Measurements from ENCODE around the gene ATRNL1. TPM values are rescaled to one million over a fixed set of nuclear protein-coding genes. Genes with fewer than 3 reads are reported as not detected.

ATRNL1 gene
- polyA plus RNA-seq, 1 of the 3 experiments (the other 2 are of a cell fraction), result 0.67 TPM

- ChIA-PET CTCF (interaction anchor here (1.2 kb wide), 2 partner anchors 18 to 26 kb away, joined by 3 to 4 read pairs; no protein-coding TSS in a partner anchor), POLR2A (no interaction called here)
- no peak overlapping the region for H2AFZ ChIP-seq (ENCODE audit: low read depth)
- no peaks in the 10 kb centered on the region for H3K27me3 ChIP-seq (ENCODE audit: insufficient read depth)
- no peaks in the 10 kb centered on the region for H3F3A ChIP-seq (replicated peaks; ENCODE audit: insufficient read depth)
- no peaks in the 10 kb centered on the region for H3K4me1 ChIP-seq (ENCODE audit: control insufficient read depth in 1 of 2, insufficient read depth in 2 of 2, low read depth in 1 of 2, low read length in 1 of 2)
- no peak overlapping the region for H3K27ac ChIP-seq (ENCODE audit: low read depth in 2 of 2, low read length in 1 of 2)
- no peak overlapping the region for H3K9ac ChIP-seq
- no peak overlapping the region for H3K4me2 ChIP-seq
- H3K9me3 ChIP-seq, result no peaks in the 10 kb centered on the region
- H4K20me1 ChIP-seq (ENCODE audit: insufficient read depth), result no peaks in the 10 kb centered on the region
- H3K4me3 ChIP-seq (ENCODE audit: low read depth in 2 of 2, low read length in 1 of 2), result no peak overlapping the region
- H3K79me2 ChIP-seq (ENCODE audit: insufficient read depth), result no peaks in the 10 kb centered on the region
- H3K9me2 ChIP-seq, result no peaks in the 10 kb centered on the region
- TF ChIP-seq SMC3 (IDR thresholded peaks at IDR 0.05; ENCODE audit: low read depth, low read length), result no peak
- TF ChIP-seq POLR2AphosphoS5 (IDR thresholded peaks at IDR 0.05; ENCODE audit: low read depth, low read length), result no peak
- TF ChIP-seq MXI1 (IDR thresholded peaks at IDR 0.05; ENCODE audit: low read depth, low read length), result no peak
- TF ChIP-seq TCF12 (IDR thresholded peaks at IDR 0.05), result no peak
- TF ChIP-seq SIN3A (IDR thresholded peaks at IDR 0.05; ENCODE audit: borderline replicate concordance, low read depth, low read length), result no peak
- TF ChIP-seq EP300 (IDR thresholded peaks at IDR 0.05; ENCODE audit: borderline replicate concordance in 1 of 2, low read depth in 1 of 2, low read length in 1 of 2), result no peak
- no peak for TF ChIP-seq IRF3 (IDR thresholded peaks at IDR 0.05; ENCODE audit: low read depth, low read length)
- TF ChIP-seq NRF1 (IDR thresholded peaks at IDR 0.05; ENCODE audit: low read depth, low read length), result no peak
- no peak for TF ChIP-seq MAX (IDR thresholded peaks at IDR 0.05; ENCODE audit: low read depth)
- no peak for TF ChIP-seq FOSL2 (IDR thresholded peaks at IDR 0.05; ENCODE audit: borderline replicate concordance, low read depth)
- TF ChIP-seq GABPA (IDR thresholded peaks at IDR 0.05; ENCODE audit: low read depth), result no peak
- no peak for TF ChIP-seq CHD2 (IDR thresholded peaks at IDR 0.05; ENCODE audit: low read length, partially characterized antibody)
- no peak for TF ChIP-seq ELF1 (IDR thresholded peaks at IDR 0.05)
- TF ChIP-seq NFIC (IDR thresholded peaks at IDR 0.05; ENCODE audit: borderline replicate concordance), result no peak
- no peaks in the 10 kb centered on the region for H3K36me3 ChIP-seq (replicated peaks in 1 of 2; ENCODE audit: control insufficient read depth in 1 of 2, insufficient read depth in 2 of 2, low read length in 1 of 2)
- no peak for DNase-seq
Measured at GRCh38 chr10:115222039-115222438, 128.9 kb downstream of the ATRNL1 start.

GRCh38 chr10:115239761-115240160 lies 146.6 kb downstream of the ATRNL1 start:
- ChIA-PET POLR2A (no interaction called here), CTCF (interaction anchor here (1.4 kb wide), 1 partner anchor 18 kb away, joined by 3 read pairs; no protein-coding TSS in a partner anchor)
- WGBS (ENCODE audit: low lambda C conversion rate), result 57% methylated on average over 2 of the region's 2 CpGs
- H4K20me1 ChIP-seq (ENCODE audit: insufficient read depth), result no peaks in the 10 kb centered on the region
- H3K36me3 ChIP-seq (replicated peaks in 1 of 2; ENCODE audit: control insufficient read depth in 1 of 2, insufficient read depth in 2 of 2, low read length in 1 of 2), result no peaks in the 10 kb centered on the region
- H3K27ac ChIP-seq (ENCODE audit: low read depth in 2 of 2, low read length in 1 of 2), result no peak overlapping the region
- H3K79me2 ChIP-seq (ENCODE audit: insufficient read depth), result no peaks in the 10 kb centered on the region
- H3F3A ChIP-seq (replicated peaks; ENCODE audit: insufficient read depth), result no peaks in the 10 kb centered on the region
- no peak overlapping the region for H2AFZ ChIP-seq (ENCODE audit: low read depth)
- no peaks in the 10 kb centered on the region for H3K9me3 ChIP-seq
- no peak overlapping the region for H3K4me2 ChIP-seq
- H3K9me2 ChIP-seq, result no peaks in the 10 kb centered on the region
- DNase-seq, result no peak
- no peak for TF ChIP-seq USF2 (IDR thresholded peaks at IDR 0.05; ENCODE audit: borderline replicate concordance, low read depth, low read length)
- no peak for TF ChIP-seq POLR2AphosphoS5 (IDR thresholded peaks at IDR 0.05; ENCODE audit: low read depth, low read length)
- no peak for TF ChIP-seq USF1 (IDR thresholded peaks at IDR 0.05; ENCODE audit: borderline replicate concordance, low read depth)
- TF ChIP-seq FOXJ3 (CRISPR knock-in tag; IDR thresholded peaks at IDR 0.05), result no peak
- H3K27me3 ChIP-seq (ENCODE audit: insufficient read depth), result no peaks in the 10 kb centered on the region
- no peaks in the 10 kb centered on the region for H3K4me1 ChIP-seq (ENCODE audit: control insufficient read depth in 1 of 2, insufficient read depth in 2 of 2, low read depth in 1 of 2, low read length in 1 of 2)
- H3K9ac ChIP-seq, result no peak overlapping the region
- no peak overlapping the region for H3K4me3 ChIP-seq (ENCODE audit: low read depth in 2 of 2, low read length in 1 of 2)
